ENCODE data around the gene ZBTB25. TPM values are rescaled to one million over a fixed set of nuclear protein-coding genes. Genes with fewer than 3 reads are reported as not detected.

Gene ZBTB25
- total RNA-seq, 4 donors from 2014 or later = 4.6 to 34.4 (median 11.2) TPM

- Histone ChIP-seq H3K27me3 (no peaks in the 10 kb centered on the region), H3K9me3 (no peaks in the 10 kb centered on the region), H3K36me3 (peaks cover 0 to 2% of the 10 kb centered on the region in 2 donors), H3K27ac (no peak overlapping the region), H3K4me3 (no peak overlapping the region), H3K4me1 (no peaks in the 10 kb centered on the region)
- intact Hi-C loops (cut with DNase I; ENCODE audit: low total_unique reads) = no loop called here
- TF ChIP-seq CTCF (IDR thresholded peaks at IDR 0.05) (no peak), POLR2A (IDR thresholded peaks at IDR 0.05) (no peak)
- DNase-seq = no peak
Measured at GRCh38 chr14:64417771-64418125, 85.9 kb downstream of the ZBTB25 start.

- Histone ChIP-seq H3K27ac (no peak overlapping the region), H3K4me1 (no peaks in the 10 kb centered on the region), H3K27me3 (no peaks in the 10 kb centered on the region), H3K4me3 (no peak overlapping the region), H3K9me3 (no peaks in the 10 kb centered on the region), H3K36me3 (peaks cover 0 to 2% of the 10 kb centered on the region in 2 donors)
- no peak for DNase-seq
- intact Hi-C loops (cut with DNase I; ENCODE audit: low total_unique reads) = no loop called here
- no peak for TF ChIP-seq CTCF (IDR thresholded peaks at IDR 0.05)
- no peak for TF ChIP-seq POLR2A (IDR thresholded peaks at IDR 0.05)
Measured at GRCh38 chr14:64417055-64417770, 86.4 kb downstream of the ZBTB25 start.

GRCh38 chr14:64416348-64416932 is 87.2 kb downstream of the ZBTB25 start:
- intact Hi-C loops (cut with DNase I; ENCODE audit: low total_unique reads) = no loop called here
- no peaks in the 10 kb centered on the region for H3K4me1 ChIP-seq
- TF ChIP-seq CTCF (IDR thresholded peaks at IDR 0.05) (no peak), POLR2A (IDR thresholded peaks at IDR 0.05) (no peak)
- H3K27me3 ChIP-seq = no peaks in the 10 kb centered on the region
- H3K9me3 ChIP-seq = no peaks in the 10 kb centered on the region
- H3K4me3 ChIP-seq = no peak overlapping the region
- DNase-seq = no peak
- no peak overlapping the region for H3K27ac ChIP-seq
- H3K36me3 ChIP-seq = peaks cover 0 to 2% of the 10 kb centered on the region in 2 donors

GRCh38 chr14:64412237-64412636 is 91.4 kb downstream of the ZBTB25 start:
- Histone ChIP-seq H3K27me3 (no peaks in the 10 kb centered on the region), H3K27ac (no peak overlapping the region), H3K36me3 (peaks cover 0 to 2% of the 10 kb centered on the region in 2 donors), H3K9me3 (no peaks in the 10 kb centered on the region), H3K4me3 (no peak overlapping the region), H3K4me1 (no peaks in the 10 kb centered on the region)
- no peak for TF ChIP-seq CTCF (IDR thresholded peaks at IDR 0.05)
- no peak for TF ChIP-seq POLR2A (IDR thresholded peaks at IDR 0.05)
- intact Hi-C loops (cut with DNase I; ENCODE audit: low total_unique reads) = no loop called here
- no peak for DNase-seq

GRCh38 chr14:64411001-64411400 is 92.6 kb downstream of the ZBTB25 start:
- no peak for TF ChIP-seq CTCF (IDR thresholded peaks at IDR 0.05)
- TF ChIP-seq POLR2A (IDR thresholded peaks at IDR 0.05) = no peak
- DNase-seq = no peak
- peaks cover 0 to 2% of the 10 kb centered on the region in 2 donors for H3K36me3 ChIP-seq
- H3K27me3 ChIP-seq = no peaks in the 10 kb centered on the region
- no peak overlapping the region for H3K4me3 ChIP-seq
- intact Hi-C loops (cut with DNase I; ENCODE audit: low total_unique reads) = no loop called here
- no peaks in the 10 kb centered on the region for H3K4me1 ChIP-seq
- H3K27ac ChIP-seq = no peak overlapping the region
- H3K9me3 ChIP-seq = no peaks in the 10 kb centered on the region
